Measurements from ENCODE around the gene LRRK2.
"Not testable (repeated sequence)": the region's sequence is repeated elsewhere in the genome, so short reads cannot be mapped to it uniquely, and the experiment has no call there.

LRRK2 gene

GRCh38 chr12:40338071-40338470 lies 113.3 kb downstream of the LRRK2 start:
- Mint-ChIP-seq H3K27ac (no peak overlapping the region), H3K9me3 (no peaks in the 10 kb centered on the region), H3K4me3 (no peak overlapping the region), H3K27me3 (no peaks in the 10 kb centered on the region), H3K36me3 (no peaks in the 10 kb centered on the region), H3K4me1 (no peaks in the 10 kb centered on the region)
- CTCF ChIA-PET, result interaction anchor here (1.1 kb wide), 1 partner anchor 30 kb away, joined by 3 read pairs; no protein-coding TSS in a partner anchor
- no peak for DNase-seq

GRCh38 chr12:40338621-40339020 lies 113.8 kb downstream of the LRRK2 start:
- Mint-ChIP-seq H3K36me3 (no peaks in the 10 kb centered on the region), H3K9me3 (no peaks in the 10 kb centered on the region), H3K27me3 (no peaks in the 10 kb centered on the region), H3K4me3 (no peak overlapping the region), H3K27ac (no peak overlapping the region), H3K4me1 (no peaks in the 10 kb centered on the region)
- CTCF ChIA-PET, result interaction anchor here (1.1 kb wide), 1 partner anchor 30 kb away, joined by 3 read pairs; no protein-coding TSS in a partner anchor
- DNase-seq, result no peak

GRCh38 chr12:40342010-40342409 lies 117.2 kb downstream of the LRRK2 start:
- CTCF ChIA-PET, result no interaction called here
- Mint-ChIP-seq H3K4me1 (no peaks in the 10 kb centered on the region), H3K36me3 (no peaks in the 10 kb centered on the region), H3K4me3 (no peak overlapping the region), H3K9me3 (no peaks in the 10 kb centered on the region), H3K27ac (no peak overlapping the region), H3K27me3 (no peaks in the 10 kb centered on the region)
- no peak for DNase-seq

- CTCF ChIA-PET, result no interaction called here
- no peaks in the 10 kb centered on the region for H3K4me1 Mint-ChIP-seq
- H3K4me3 Mint-ChIP-seq, result no peak overlapping the region
- no peaks in the 10 kb centered on the region for H3K36me3 Mint-ChIP-seq
- no peaks in the 10 kb centered on the region for H3K9me3 Mint-ChIP-seq
- no peaks in the 10 kb centered on the region for H3K27me3 Mint-ChIP-seq
- DNase-seq, result no peak
- H3K27ac Mint-ChIP-seq, result no peak overlapping the region
Measured at GRCh38 chr12:40343124-40343523, 118.3 kb downstream of the LRRK2 start.

- Mint-ChIP-seq H3K4me1 (no peaks in the 10 kb centered on the region), H3K9me3 (no peaks in the 10 kb centered on the region), H3K36me3 (no peaks in the 10 kb centered on the region), H3K27me3 (no peaks in the 10 kb centered on the region), H3K27ac (no peak overlapping the region), H3K4me3 (no peak overlapping the region)
- no peak for DNase-seq
- CTCF ChIA-PET, result interaction anchor here (0.6 kb wide), 1 partner anchor 10 kb away, joined by 3 read pairs; no protein-coding TSS in a partner anchor
Measured at GRCh38 chr12:40344312-40344711, 119.5 kb downstream of the LRRK2 start.

GRCh38 chr12:40351976-40352375 lies 127.2 kb downstream of the LRRK2 start:
- Mint-ChIP-seq H3K9me3 (peaks cover 11% of the 10 kb centered on the region), H3K4me3 (no peak overlapping the region), H3K27me3 (no peaks in the 10 kb centered on the region), H3K36me3 (no peaks in the 10 kb centered on the region), H3K27ac (no peak overlapping the region), H3K4me1 (no peaks in the 10 kb centered on the region)
- DNase-seq, result no peak
- CTCF ChIA-PET, result no interaction called here

GRCh38 chr12:40375076-40375475 lies 150.3 kb downstream of the LRRK2 start:
- CTCF ChIA-PET, result interaction anchor here (0.7 kb wide), 1 partner anchor 1119 kb away, joined by 3 read pairs; no protein-coding TSS in a partner anchor
- H3K27me3 Mint-ChIP-seq, result no peaks in the 10 kb centered on the region

GRCh38 chr12:40376533-40377267 lies 151.9 kb downstream of the LRRK2 start:
- Mint-ChIP-seq H3K27me3 (no peaks in the 10 kb centered on the region), H3K4me1 (no peaks in the 10 kb centered on the region), H3K36me3 (no peaks in the 10 kb centered on the region), H3K27ac (no peak overlapping the region), H3K4me3 (no peak overlapping the region), H3K9me3 (no peaks in the 10 kb centered on the region)
- DNase-seq, result no peak
- CTCF ChIA-PET, result no interaction called here

More at GRCh38 chr12:40375076-40375475, 150.3 kb downstream of the LRRK2 start:
- H3K9me3 Mint-ChIP-seq, result no peaks in the 10 kb centered on the region
- no peak overlapping the region for H3K27ac Mint-ChIP-seq
- no peak for DNase-seq
- no peaks in the 10 kb centered on the region for H3K4me1 Mint-ChIP-seq
- H3K4me3 Mint-ChIP-seq, result no peak overlapping the region
- H3K36me3 Mint-ChIP-seq, result no peaks in the 10 kb centered on the region

- no peak overlapping the region for H3K27ac Mint-ChIP-seq
- no peaks in the 10 kb centered on the region for H3K9me3 Mint-ChIP-seq
- no peaks in the 10 kb centered on the region for H3K36me3 Mint-ChIP-seq
- no peak overlapping the region for H3K4me3 Mint-ChIP-seq
- CTCF ChIA-PET, result no interaction called here
- DNase-seq, result no peak
- H3K27me3 Mint-ChIP-seq, result no peaks in the 10 kb centered on the region
- no peaks in the 10 kb centered on the region for H3K4me1 Mint-ChIP-seq
Measured at GRCh38 chr12:40378691-40379090, 153.9 kb downstream of the LRRK2 start.

GRCh38 chr12:40382217-40382616 lies 157.4 kb downstream of the LRRK2 start:
- CTCF ChIA-PET, result no interaction called here
- Mint-ChIP-seq H3K27me3 (no peaks in the 10 kb centered on the region), H3K4me1 (no peaks in the 10 kb centered on the region), H3K4me3 (no peak overlapping the region), H3K9me3 (peaks cover 10% of the 10 kb centered on the region), H3K27ac (no peak overlapping the region), H3K36me3 (no peaks in the 10 kb centered on the region)
- no peak for DNase-seq

- H3K27ac Mint-ChIP-seq, H3K4me3 Mint-ChIP-seq, H3K4me1 Mint-ChIP-seq, CTCF ChIA-PET, H3K27me3 Mint-ChIP-seq, H3K36me3 Mint-ChIP-seq, DNase-seq: not testable (repeated sequence)
- peaks cover 12% of the 10 kb centered on the region for H3K9me3 Mint-ChIP-seq
Measured at GRCh38 chr12:40387279-40387678, 162.5 kb downstream of the LRRK2 start.

- Mint-ChIP-seq H3K27me3 (no peaks in the 10 kb centered on the region), H3K27ac (no peak overlapping the region), H3K36me3 (no peaks in the 10 kb centered on the region), H3K4me1 (no peaks in the 10 kb centered on the region), H3K4me3 (no peak overlapping the region), H3K9me3 (peaks cover 2% of the 10 kb centered on the region)
- no peak for DNase-seq
- CTCF ChIA-PET, result no interaction called here
Measured at GRCh38 chr12:40390980-40391379, 166.2 kb downstream of the LRRK2 start.

- Mint-ChIP-seq H3K27ac (no peak overlapping the region), H3K27me3 (no peaks in the 10 kb centered on the region), H3K4me3 (no peak overlapping the region), H3K36me3 (no peaks in the 10 kb centered on the region), H3K4me1 (no peaks in the 10 kb centered on the region), H3K9me3 (no peaks in the 10 kb centered on the region)
- DNase-seq, result no peak
- CTCF ChIA-PET, result no interaction called here
Measured at GRCh38 chr12:40393026-40393425, 168.2 kb downstream of the LRRK2 start.

- no peaks in the 10 kb centered on the region for H3K9me3 Mint-ChIP-seq
- no peak overlapping the region for H3K4me3 Mint-ChIP-seq
- CTCF ChIA-PET, result no interaction called here
- no peaks in the 10 kb centered on the region for H3K36me3 Mint-ChIP-seq
- H3K27me3 Mint-ChIP-seq, result no peaks in the 10 kb centered on the region
- H3K4me1 Mint-ChIP-seq, result no peaks in the 10 kb centered on the region
- H3K27ac Mint-ChIP-seq, result no peak overlapping the region
- DNase-seq, result no peak
Measured at GRCh38 chr12:40399656-40400055, 174.9 kb downstream of the LRRK2 start.

GRCh38 chr12:40405419-40405818 lies 180.6 kb downstream of the LRRK2 start:
- Mint-ChIP-seq H3K27me3 (no peaks in the 10 kb centered on the region), H3K4me3 (no peak overlapping the region), H3K27ac (no peak overlapping the region), H3K4me1 (no peaks in the 10 kb centered on the region), H3K9me3 (no peaks in the 10 kb centered on the region), H3K36me3 (no peaks in the 10 kb centered on the region)
- CTCF ChIA-PET, result no interaction called here
- no peak for DNase-seq
